K562 (cell line): ENCODE data around the gene FOLH1.
"Not testable (repeated sequence)": the region's sequence is repeated elsewhere in the genome, so short reads cannot be mapped to it uniquely, and the experiment has no call there.

Experiments used
- EP300 ChIP-seq: IDR thresholded peaks from 2 replicates; pipeline ENCODE4 v1.6.1; 2012; ENCODE audit warnings: low read length, improper control_type of control experiment
- GABPA ChIP-seq: fragments of 200-800 bp; sonication (Bioruptor generic); conservative IDR thresholded peaks from 2 replicates; pipeline ENCODE4 v1.6.1; 2016; ENCODE audit warnings: low read depth, missing genetic modification characterization, missing compliant biosample characterization
- SIN3A ChIP-seq, 2 experiments: fragments of 150-350 bp in 1 of 2; IDR thresholded peaks; 2 replicates each; pipeline ENCODE4 v1.6.1; 2011 to 2016; ENCODE audit warnings: borderline replicate concordance in 2 of 2, low read depth in 2 of 2, low read length in 2 of 2, mild to moderate bottlenecking in 2 of 2, moderate library complexity in 2 of 2; ENCODE audit not compliant: control insufficient read depth in 1 of 2
- ZNF165 ChIP-seq: fragments of 250-450 bp; sonication (Bioruptor Pico); IDR thresholded peaks from 2 replicates; pipeline ENCODE4 v1.4.0; 2020; ENCODE audit warnings: borderline replicate concordance

DNA sequence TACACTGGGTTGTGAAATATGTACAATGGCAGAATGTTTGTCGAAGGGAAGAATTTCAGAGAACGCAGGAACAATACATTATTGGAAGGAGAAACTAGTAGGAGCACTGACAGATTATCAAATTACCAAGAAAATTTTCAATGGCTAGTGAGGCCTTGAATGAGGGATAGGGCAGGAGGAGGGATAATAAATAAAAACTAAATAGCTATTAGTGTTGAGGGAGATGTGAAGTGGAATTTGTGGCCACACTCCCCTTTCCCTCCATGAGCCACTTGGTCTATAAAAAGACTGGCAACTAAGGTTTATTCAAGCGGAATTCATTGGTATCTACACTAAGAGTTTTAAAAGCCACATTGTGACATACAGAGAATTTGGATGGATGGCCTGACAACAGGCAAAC is 41.0 kb upstream of the FOLH1 start:
- not testable (repeated sequence) for TF ChIP-seq GABPA; SIN3A (IDR thresholded peaks at IDR 0.05; ENCODE audit: borderline replicate concordance in 2 of 2, control insufficient read depth in 1 of 2, low read depth in 2 of 2, low read length in 2 of 2); EP300; ZNF165
